Ramos (cell line): ENCODE measurements around the gene PNPLA7.
"Not testable (repeated sequence)": the region's sequence is repeated elsewhere in the genome, so short reads cannot be mapped to it uniquely, and the experiment has no call there.

ENCODE experiments used
- in situ Hi-C: fragments of 300-500 bp; cut with MboI; formaldehyde crosslinking; loops from one replicate; pipeline ENCODE4 v1.14.3; 2022; ENCODE audit warnings: low sequenced_read_pairs; ENCODE audit not compliant: unreplicated experiment

The PNPLA7 gene

GRCh38 chr9:137575716-137576411, 25.7 kb upstream of the PNPLA7 start:
- in situ Hi-C loops = no loop called here

- in situ Hi-C loops = no loop called here
Observed at GRCh38 chr9:137575364-137575715, 25.1 kb upstream of the PNPLA7 start.

- in situ Hi-C loops = no loop called here
Observed at GRCh38 chr9:137574192-137574591, 24.0 kb upstream of the PNPLA7 start.

- in situ Hi-C loops = no loop called here
Observed at GRCh38 chr9:137570566-137570965, 20.4 kb upstream of the PNPLA7 start.

- in situ Hi-C loops = no loop called here
Observed at GRCh38 chr9:137569609-137570203, 19.5 kb upstream of the PNPLA7 start.

GRCh38 chr9:137568445-137568844, 18.2 kb upstream of the PNPLA7 start:
- in situ Hi-C loops = not testable (repeated sequence)

GRCh38 chr9:137564817-137565411, 14.7 kb upstream of the PNPLA7 start:
- in situ Hi-C loops = no loop called here

GRCh38 chr9:137564134-137564533, 13.9 kb upstream of the PNPLA7 start:
- in situ Hi-C loops = no loop called here

GRCh38 chr9:137558127-137558526, 7.9 kb upstream of the PNPLA7 start:
- in situ Hi-C loops = no loop called here

- in situ Hi-C loops = no loop called here
Observed at GRCh38 chr9:137556069-137556838, 6.1 kb upstream of the PNPLA7 start.

GRCh38 chr9:137555179-137555578, 5.0 kb upstream of the PNPLA7 start:
- in situ Hi-C loops = no loop called here

- in situ Hi-C loops = no loop called here
Observed at GRCh38 chr9:137554349-137554748, 4.1 kb upstream of the PNPLA7 start.

GRCh38 chr9:137553654-137554053, 3.5 kb upstream of the PNPLA7 start:
- in situ Hi-C loops = not testable (repeated sequence)

GRCh38 chr9:137552022-137552768, 2.0 kb upstream of the PNPLA7 start:
- in situ Hi-C loops = no loop called here

- in situ Hi-C loops = no loop called here
Observed at GRCh38 chr9:137551264-137552021, 1.2 kb upstream of the PNPLA7 start, which contains the start of gene MRPL41. MRPL41 (plus strand) TSS chr9:137551879; CDS start chr9:137552082, 203 bp downstream.

- in situ Hi-C loops = not testable (repeated sequence)
Observed at GRCh38 chr9:137550958-137551263, 709 bp upstream of the PNPLA7 start.

- in situ Hi-C loops = no loop called here
Observed at GRCh38 chr9:137547687-137548543, 2.3 kb downstream of the PNPLA7 start.

- in situ Hi-C loops = no loop called here
Observed at GRCh38 chr9:137545123-137545522, 5.1 kb downstream of the PNPLA7 start.
